ENCODE data around the gene RPL34. TPM values are rescaled to one million over a fixed set of nuclear protein-coding genes. Genes with fewer than 3 reads are reported as not detected.

The RPL34 gene
- polyA plus RNA-seq, 1 of the 3 experiments (the other 2 are of a cell fraction), result 2,955 TPM

GRCh38 chr4:108570993-108571569 is 49.3 kb upstream of the RPL34 start (continued):
- TF ChIP-seq, protein P1, sequence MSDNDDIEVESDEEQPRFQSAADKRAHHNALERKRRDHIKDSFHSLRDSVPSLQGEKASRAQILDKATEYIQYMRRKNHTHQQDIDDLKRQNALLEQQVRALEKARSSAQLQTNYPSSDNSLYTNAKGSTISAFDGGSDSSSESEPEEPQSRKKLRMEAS (IDR thresholded peaks at IDR 0.05; ENCODE audit: low read depth), result no peak
- TF ChIP-seq TAF1 (IDR thresholded peaks at IDR 0.05; ENCODE audit: borderline replicate concordance, low read depth, low read length) (no peak), FOXM1 (IDR thresholded peaks at IDR 0.05; ENCODE audit: low read depth) (no peak), SIN3A (IDR thresholded peaks at IDR 0.05; ENCODE audit: borderline replicate concordance, low read depth, low read length) (no peak)

DNA sequence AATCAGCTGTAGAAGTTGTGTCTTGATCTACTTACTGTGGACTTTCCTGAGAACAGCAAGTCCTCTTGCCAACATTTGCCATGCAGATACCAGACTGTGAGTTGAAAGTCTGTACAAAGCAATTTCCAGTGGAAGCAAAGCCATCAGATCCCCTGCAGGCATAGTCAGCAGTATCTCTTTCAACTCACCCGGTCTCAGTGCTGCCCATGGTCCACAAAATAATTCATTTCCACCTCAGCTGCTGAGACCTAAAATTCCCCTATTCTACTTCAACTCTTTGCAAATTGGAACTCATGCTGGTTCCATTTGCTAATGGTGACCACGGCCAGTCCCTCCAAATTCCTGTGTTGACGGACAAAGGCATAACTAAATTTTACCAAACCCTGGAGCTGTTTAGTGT is 46.0 kb upstream of the RPL34 start:
- CTCF ChIA-PET, result interaction anchor here (1.0 to 6.0 kb wide), 6 partner anchors 13 to 555 kb away, joined by 3 to 95 read pairs (median 10); no protein-coding TSS in a partner anchor
- no peak for DNase-seq
- Histone ChIP-seq H3K4me3 (ENCODE audit: low read depth in 2 of 2, low read length in 1 of 2) (no peak overlapping the region), H3K79me2 (ENCODE audit: insufficient read depth) (no peaks in the 10 kb centered on the region), H3K9ac (no peak overlapping the region), H3K27ac (ENCODE audit: low read depth in 2 of 2, low read length in 1 of 2) (no peak overlapping the region), H4K20me1 (ENCODE audit: insufficient read depth) (no peaks in the 10 kb centered on the region), H2AFZ (ENCODE audit: low read depth) (no peak overlapping the region), H3K4me2 (no peak overlapping the region), H3K9me3 (no peaks in the 10 kb centered on the region), H3K9me2 (no peaks in the 10 kb centered on the region), H3K4me1 (ENCODE audit: control insufficient read depth in 1 of 2, insufficient read depth in 2 of 2, low read depth in 1 of 2, low read length in 1 of 2) (no peaks in the 10 kb centered on the region), H3F3A (replicated peaks; ENCODE audit: insufficient read depth) (no peaks in the 10 kb centered on the region), H3K36me3 (replicated peaks in 1 of 2; ENCODE audit: control insufficient read depth in 1 of 2, insufficient read depth in 2 of 2, low read length in 1 of 2) (no peaks in the 10 kb centered on the region), H3K27me3 (ENCODE audit: insufficient read depth) (peaks cover 26% of the 10 kb centered on the region)
- TF ChIP-seq JUND (IDR thresholded peaks at IDR 0.05) (no peak), IRF3 (IDR thresholded peaks at IDR 0.05; ENCODE audit: low read depth, low read length) (no peak), FOXJ3 (CRISPR knock-in tag; IDR thresholded peaks at IDR 0.05) (no peak), RCOR1 (IDR thresholded peaks at IDR 0.05; ENCODE audit: low read length) (no peak), EP300 (IDR thresholded peaks at IDR 0.05; ENCODE audit: borderline replicate concordance in 1 of 2, low read depth in 1 of 2, low read length in 1 of 2) (no peak), SIN3A (IDR thresholded peaks at IDR 0.05; ENCODE audit: borderline replicate concordance, low read depth, low read length) (no peak), USF1 (IDR thresholded peaks at IDR 0.05; ENCODE audit: borderline replicate concordance, low read depth) (no peak), TEAD4 (IDR thresholded peaks at IDR 0.05; ENCODE audit: borderline replicate concordance, insufficient read depth) (no peak), TCF12 (IDR thresholded peaks at IDR 0.05) (no peak)
- POLR2A ChIA-PET, result no interaction called here
- 33% methylated on average over 3 of the region's 3 CpGs for WGBS (ENCODE audit: low lambda C conversion rate)

DNA sequence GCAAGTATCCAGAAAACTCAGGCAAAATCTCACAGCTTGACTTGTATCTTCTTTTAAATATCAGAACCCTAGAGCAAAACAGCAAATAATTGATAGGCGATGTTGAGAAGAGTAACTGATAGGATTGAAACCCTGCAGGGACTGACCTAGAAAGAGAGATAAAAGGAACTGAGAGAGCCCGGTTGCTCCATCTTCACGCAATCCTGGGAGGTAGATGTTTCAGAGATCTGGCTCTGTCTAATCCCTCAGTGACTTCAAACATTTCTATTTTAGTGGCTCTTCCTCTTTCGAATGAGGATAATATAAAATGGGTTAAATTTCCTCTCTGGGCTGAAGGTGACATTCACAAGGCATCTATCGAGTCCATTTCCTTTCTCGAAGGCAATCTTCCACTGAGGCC is 39.3 kb upstream of the RPL34 start:
- DNase-seq, result no peak
- Histone ChIP-seq H2AFZ (ENCODE audit: low read depth) (no peak overlapping the region), H3K27me3 (ENCODE audit: insufficient read depth) (no peaks in the 10 kb centered on the region; the same call in 1 of the 2 replicates), H3K9me2 (no peaks in the 10 kb centered on the region), H4K20me1 (ENCODE audit: insufficient read depth) (no peaks in the 10 kb centered on the region), H3K27ac (ENCODE audit: low read depth in 2 of 2, low read length in 1 of 2) (no peak overlapping the region), H3K4me3 (ENCODE audit: low read depth in 2 of 2, low read length in 1 of 2) (no peak overlapping the region), H3K4me1 (ENCODE audit: control insufficient read depth in 1 of 2, insufficient read depth in 2 of 2, low read depth in 1 of 2, low read length in 1 of 2) (no peaks in the 10 kb centered on the region), H3K4me2 (no peak overlapping the region), H3K9me3 (no peaks in the 10 kb centered on the region), H3F3A (replicated peaks; ENCODE audit: insufficient read depth) (no peaks in the 10 kb centered on the region), H3K9ac (no peak overlapping the region), H3K36me3 (replicated peaks in 1 of 2; ENCODE audit: control insufficient read depth in 1 of 2, insufficient read depth in 2 of 2, low read length in 1 of 2) (no peaks in the 10 kb centered on the region), H3K79me2 (ENCODE audit: insufficient read depth) (no peaks in the 10 kb centered on the region)
- 43% methylated on average over 6 of the region's 6 CpGs for WGBS (ENCODE audit: low lambda C conversion rate)
- ChIA-PET POLR2A (no interaction called here), CTCF (interaction anchor here (1.4 kb wide), 1 partner anchor 9 kb away, joined by 11 read pairs; no protein-coding TSS in a partner anchor)
- TF ChIP-seq, protein P1 (IDR thresholded peaks at IDR 0.05; ENCODE audit: low read depth), result no peak
- TF ChIP-seq TEAD4 (IDR thresholded peaks at IDR 0.05; ENCODE audit: borderline replicate concordance, insufficient read depth), result no peak
- TF ChIP-seq YY1 (IDR thresholded peaks at IDR 0.05; ENCODE audit: low read depth), result no peak

Data from SK-N-SH (cell line).